ENCODE measurements around the gene GOLGA6D.
"Not testable (repeated sequence)": the region's sequence is repeated elsewhere in the genome, so short reads cannot be mapped to it uniquely, and the experiment has no call there.

The GOLGA6D gene

DNA sequence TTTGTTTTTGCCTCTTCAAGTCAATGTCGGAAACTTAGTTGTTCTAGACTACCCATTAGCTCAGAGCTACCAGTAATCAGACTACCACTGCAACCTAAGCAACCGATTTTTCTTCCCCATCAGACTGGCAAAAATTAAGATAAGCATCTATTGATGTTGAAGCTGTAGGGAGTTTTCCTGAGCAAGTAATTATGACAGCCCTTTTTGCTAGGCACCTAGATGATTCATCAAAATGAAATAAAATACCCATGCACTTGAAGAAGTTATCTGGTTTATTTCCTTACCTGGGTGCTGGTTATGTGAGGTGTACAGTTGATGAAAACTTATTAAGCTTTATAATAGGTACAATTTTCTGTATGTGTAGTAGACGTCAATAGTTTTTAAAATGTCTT, 52.7 kb downstream of the GOLGA6D start:
- Histone ChIP-seq H3K4me3 (ENCODE audit: insufficient read length, low read depth) (no peak overlapping the region), H3K9ac (ENCODE audit: insufficient read length, low read depth) (peak overlapping the region; percentile 52), H3K36me3 (ENCODE audit: insufficient read depth, insufficient read length, low read length) (peaks cover 24% of the 10 kb centered on the region), H3K27me3 (ENCODE audit: insufficient read depth, insufficient read length) (no peaks in the 10 kb centered on the region), H3K9me3 (ENCODE audit: insufficient read depth, low read length) (no peaks in the 10 kb centered on the region), H3K4me1 (ENCODE audit: insufficient read depth, insufficient read length) (no peaks in the 10 kb centered on the region)
- DNase-seq (ENCODE audit: low read depth, low spot score) = no peak
- TF ChIP-seq SUZ12 (IDR thresholded peaks at IDR 0.05; ENCODE audit: extremely low read depth, insufficient read depth, insufficient read length) (no peak), YY1 (IDR thresholded peaks at IDR 0.05; ENCODE audit: insufficient read depth, insufficient read length) (no peak), ZNF274 (IDR thresholded peaks at IDR 0.05; ENCODE audit: low read depth, low read length) (no peak)

DNA sequence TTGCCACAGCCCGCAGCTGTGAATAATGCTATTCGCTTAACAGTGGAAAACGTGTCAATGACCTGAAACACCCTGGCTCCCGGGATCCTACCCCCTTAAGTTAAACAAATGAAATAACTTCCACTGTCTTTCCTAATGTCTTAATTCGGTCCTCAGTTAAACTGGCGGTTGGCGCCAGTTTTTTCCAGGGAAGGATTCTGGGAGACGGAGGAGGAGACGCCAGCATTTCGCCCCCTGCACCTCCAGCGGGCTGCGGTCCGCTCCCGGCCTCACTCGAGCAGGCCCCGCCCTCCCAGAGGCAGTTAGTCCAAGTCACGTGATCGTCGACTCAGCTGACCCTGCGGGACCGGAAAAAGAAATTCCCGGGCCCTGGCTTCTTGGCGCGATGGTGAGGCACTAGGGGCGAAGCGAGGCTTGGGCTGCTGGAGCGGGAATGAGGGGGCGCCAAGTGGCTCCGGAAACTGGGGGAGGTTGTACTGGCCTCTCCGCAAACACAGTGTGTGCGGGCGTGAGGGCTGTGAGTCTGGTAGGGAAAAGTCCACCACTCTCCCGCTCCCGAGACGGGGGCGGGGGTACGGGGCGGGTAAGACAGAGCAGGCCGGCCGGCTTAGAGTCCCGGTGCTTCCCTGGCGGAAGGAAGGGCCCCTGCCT, 53.2 kb downstream of the GOLGA6D start, which contains the start of gene COMMD4:
COMMD4 (plus strand) TSS at position 359 of the 651 bp plus-strand sequence; CDS start at position 386, 27 bp downstream.
- peaks cover 29% of the 10 kb centered on the region for H3K36me3 ChIP-seq (ENCODE audit: insufficient read depth, insufficient read length, low read length)
- peak within 1 kb of the TSS; percentile 96 for H3K4me3 ChIP-seq (ENCODE audit: insufficient read length, low read depth)
- no peaks in the 10 kb centered on the region for H3K9me3 ChIP-seq (ENCODE audit: insufficient read depth, low read length)
- H3K4me1 ChIP-seq (ENCODE audit: insufficient read depth, insufficient read length) = no peaks in the 10 kb centered on the region
- TF ChIP-seq ZNF274 (IDR thresholded peaks at IDR 0.05; ENCODE audit: low read depth, low read length) = no peak
- no peak for TF ChIP-seq SUZ12 (IDR thresholded peaks at IDR 0.05; ENCODE audit: extremely low read depth, insufficient read depth, insufficient read length)
- TF ChIP-seq YY1 (IDR thresholded peaks at IDR 0.05; ENCODE audit: insufficient read depth, insufficient read length) = no peak
- peak within 1 kb of the TSS; percentile 96 for H3K9ac ChIP-seq (ENCODE audit: insufficient read length, low read depth)
- DNase-seq (ENCODE audit: low read depth, low spot score) = peak; percentile 94
- H3K27me3 ChIP-seq (ENCODE audit: insufficient read depth, insufficient read length) = no peaks in the 10 kb centered on the region

DNA sequence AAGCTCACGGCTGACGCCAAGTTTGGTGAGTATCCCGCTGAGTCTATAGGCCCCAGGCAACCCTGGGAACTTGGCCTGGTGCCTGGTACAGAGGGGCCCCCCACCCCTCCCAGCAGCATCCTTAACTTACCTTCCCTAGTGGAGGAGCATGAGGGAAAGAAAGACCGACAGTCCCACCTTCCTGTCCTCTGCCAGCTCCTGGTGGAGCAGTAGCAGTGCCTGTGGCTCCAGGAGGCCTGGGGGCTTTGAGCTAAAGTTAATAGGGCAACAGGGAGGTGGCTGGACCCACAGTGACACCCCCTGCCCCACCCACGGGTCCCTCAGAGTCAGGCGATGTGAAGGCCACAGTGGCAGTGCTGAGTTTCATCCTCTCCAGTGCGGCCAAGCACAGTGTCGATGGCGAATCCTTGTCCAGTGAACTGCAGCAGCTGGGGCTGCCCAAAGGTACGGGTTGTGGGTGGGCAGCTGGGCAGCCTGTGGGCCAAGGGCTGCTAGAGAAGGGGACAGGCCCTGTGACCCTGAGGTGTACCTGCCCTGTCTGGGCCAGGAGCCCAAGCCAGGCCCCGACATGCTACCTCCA, 56.1 kb downstream of the GOLGA6D start:
- Histone ChIP-seq H3K9me3 (ENCODE audit: insufficient read depth, low read length) (no peaks in the 10 kb centered on the region), H3K4me3 (ENCODE audit: insufficient read length, low read depth) (no peak overlapping the region), H3K36me3 (ENCODE audit: insufficient read depth, insufficient read length, low read length) (peaks cover 40% of the 10 kb centered on the region), H3K9ac (ENCODE audit: insufficient read length, low read depth) (no peak overlapping the region), H3K4me1 (ENCODE audit: insufficient read depth, insufficient read length) (no peaks in the 10 kb centered on the region), H3K27me3 (ENCODE audit: insufficient read depth, insufficient read length) (no peaks in the 10 kb centered on the region)
- DNase-seq (ENCODE audit: low read depth, low spot score) = no peak
- TF ChIP-seq ZNF274 (IDR thresholded peaks at IDR 0.05; ENCODE audit: low read depth, low read length) (no peak), SUZ12 (IDR thresholded peaks at IDR 0.05; ENCODE audit: extremely low read depth, insufficient read depth, insufficient read length) (no peak), YY1 (IDR thresholded peaks at IDR 0.05; ENCODE audit: insufficient read depth, insufficient read length) (no peak)

DNA sequence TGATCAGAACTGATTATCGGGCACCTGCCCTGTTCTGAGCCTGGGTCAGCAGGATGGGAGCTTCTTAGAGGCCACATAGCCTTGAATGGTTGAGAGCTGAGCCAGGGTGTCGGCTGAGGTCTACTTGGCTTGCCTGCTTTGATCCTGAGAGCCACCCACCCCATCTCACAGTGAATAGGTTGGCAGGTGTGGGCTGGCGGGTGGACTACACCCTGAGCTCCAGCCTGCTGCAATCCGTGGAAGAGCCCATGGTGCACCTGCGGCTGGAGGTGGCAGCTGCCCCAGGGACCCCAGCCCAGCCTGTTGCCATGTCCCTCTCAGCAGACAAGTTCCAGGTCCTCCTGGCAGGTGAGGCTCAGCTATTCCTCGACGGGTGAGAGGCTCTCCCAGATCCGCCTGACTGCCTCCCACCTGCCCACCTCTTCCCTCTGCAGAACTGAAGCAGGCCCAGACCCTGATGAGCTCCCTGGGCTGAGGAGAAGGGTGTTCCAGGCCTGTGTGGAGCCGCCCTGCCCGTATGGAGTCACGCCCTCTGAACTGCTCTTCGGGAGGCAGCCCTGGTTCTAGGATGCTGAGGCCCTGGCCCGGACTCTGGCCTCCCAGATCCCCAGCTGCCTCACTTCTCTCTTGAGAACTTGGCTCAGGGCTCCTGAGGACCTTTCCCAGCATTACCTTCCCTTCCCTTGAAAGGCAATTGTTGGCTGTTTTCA, 57.1 kb downstream of the GOLGA6D start:
- H3K9ac ChIP-seq (ENCODE audit: insufficient read length, low read depth) = no peak overlapping the region
- no peaks in the 10 kb centered on the region for H3K4me1 ChIP-seq (ENCODE audit: insufficient read depth, insufficient read length)
- DNase-seq (ENCODE audit: low read depth, low spot score) = no peak
- peaks cover 40% of the 10 kb centered on the region for H3K36me3 ChIP-seq (ENCODE audit: insufficient read depth, insufficient read length, low read length)
- no peaks in the 10 kb centered on the region for H3K9me3 ChIP-seq (ENCODE audit: insufficient read depth, low read length)
- H3K4me3 ChIP-seq (ENCODE audit: insufficient read length, low read depth) = no peak overlapping the region
- H3K27me3 ChIP-seq (ENCODE audit: insufficient read depth, insufficient read length) = no peaks in the 10 kb centered on the region
- TF ChIP-seq ZNF274 (IDR thresholded peaks at IDR 0.05; ENCODE audit: low read depth, low read length) (no peak), YY1 (IDR thresholded peaks at IDR 0.05; ENCODE audit: insufficient read depth, insufficient read length) (no peak), SUZ12 (IDR thresholded peaks at IDR 0.05; ENCODE audit: extremely low read depth, insufficient read depth, insufficient read length) (no peak)

DNA sequence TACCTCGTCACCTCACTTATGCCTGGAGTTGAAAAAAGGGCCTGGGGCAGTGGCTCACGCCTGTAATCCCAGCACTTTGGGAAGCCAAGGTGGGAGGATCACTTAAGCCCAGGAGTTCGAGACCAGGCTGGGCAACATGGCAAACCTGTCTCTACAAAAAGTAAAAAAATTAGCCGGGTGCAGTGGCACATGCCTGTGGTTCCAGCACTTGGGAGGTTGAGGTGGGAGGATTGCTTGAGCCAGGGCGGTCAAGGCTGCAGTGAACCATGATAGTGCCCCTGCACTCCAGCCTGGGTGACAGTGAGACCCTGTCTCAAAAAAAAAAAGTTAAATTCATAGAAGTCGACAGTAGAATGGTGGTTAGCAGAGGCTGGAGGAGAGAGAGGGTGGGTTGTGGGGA, 59.6 kb downstream of the GOLGA6D start:
- no peak for TF ChIP-seq ZNF274 (IDR thresholded peaks at IDR 0.05; ENCODE audit: low read depth, low read length)
- TF ChIP-seq SUZ12 (IDR thresholded peaks at IDR 0.05; ENCODE audit: extremely low read depth, insufficient read depth, insufficient read length) = no peak
- no peak for TF ChIP-seq YY1 (IDR thresholded peaks at IDR 0.05; ENCODE audit: insufficient read depth, insufficient read length)
- Histone ChIP-seq H3K9me3 (ENCODE audit: insufficient read depth, low read length) (no peaks in the 10 kb centered on the region), H3K36me3 (ENCODE audit: insufficient read depth, insufficient read length, low read length) (peaks cover 40% of the 10 kb centered on the region), H3K9ac (ENCODE audit: insufficient read length, low read depth) (no peak overlapping the region), H3K27me3 (ENCODE audit: insufficient read depth, insufficient read length) (peaks cover 13% of the 10 kb centered on the region), H3K4me1 (ENCODE audit: insufficient read depth, insufficient read length) (no peaks in the 10 kb centered on the region), H3K4me3 (ENCODE audit: insufficient read length, low read depth) (no peak overlapping the region)
- DNase-seq (ENCODE audit: low read depth, low spot score) = no peak

DNA sequence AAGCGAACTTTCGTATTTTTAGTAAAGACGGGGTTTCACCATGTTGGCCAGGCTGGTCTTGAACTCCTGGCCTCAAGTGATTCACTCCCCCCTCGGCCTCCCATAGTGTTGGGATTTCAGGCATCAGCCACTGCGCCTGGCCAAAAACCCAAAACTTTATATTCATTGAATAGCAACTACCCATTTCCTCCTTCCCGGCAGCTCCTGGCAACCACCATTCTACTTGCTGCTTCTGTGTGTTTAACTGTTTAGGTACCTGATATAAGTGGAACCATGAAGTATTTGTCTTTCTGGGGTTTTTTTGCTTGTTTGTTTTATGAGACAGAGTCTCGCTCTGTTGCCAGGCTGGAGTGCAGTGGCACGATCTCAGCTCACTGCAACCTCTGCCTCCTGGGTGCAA, 61.3 kb downstream of the GOLGA6D start:
- H3K9ac ChIP-seq (ENCODE audit: insufficient read length, low read depth); H3K4me1 ChIP-seq (ENCODE audit: insufficient read depth, insufficient read length); H3K4me3 ChIP-seq (ENCODE audit: insufficient read length, low read depth); DNase-seq (ENCODE audit: low read depth, low spot score); H3K9me3 ChIP-seq (ENCODE audit: insufficient read depth, low read length): not testable (repeated sequence)
- peaks cover 29% of the 10 kb centered on the region for H3K36me3 ChIP-seq (ENCODE audit: insufficient read depth, insufficient read length, low read length)
- peaks cover 30% of the 10 kb centered on the region for H3K27me3 ChIP-seq (ENCODE audit: insufficient read depth, insufficient read length)

Data from NT2/D1 (cell line).